DMS53 treated with DMSO at 0.1 percent for 48 hours (cell line): ENCODE results near the gene DDR1.

Experiments used
- DNase-seq: peaks from one replicate; lab custom pipeline; 2025; ENCODE audit not compliant: unreplicated experiment; lab: John Stamatoyannopoulos, UW

The DDR1 gene

GRCh38 chr6:30880698-30881252 is 3.5 kb upstream of the DDR1 start:
- DNase-seq, result no peak

GRCh38 chr6:30881392-30882203 is 2.7 kb upstream of the DDR1 start:
- no peak for DNase-seq

GRCh38 chr6:30882204-30882758 is 2.0 kb upstream of the DDR1 start:
- no peak for DNase-seq

- peak; percentile 76 for DNase-seq
These were observed 1.3 kb upstream of the DDR1 start for GRCh38 chr6:30882759-30883684.

GRCh38 chr6:30884521-30885480 is 482 bp downstream of the DDR1 start:
- DNase-seq, result peak; percentile 9

GRCh38 chr6:30885481-30885998 is 1.2 kb downstream of the DDR1 start:
- peak; percentile 12 for DNase-seq

GRCh38 chr6:30885999-30886896 is 1.9 kb downstream of the DDR1 start:
- DNase-seq, result peak; percentile 66

GRCh38 chr6:30886897-30887255 is 2.6 kb downstream of the DDR1 start:
- no peak for DNase-seq

GRCh38 chr6:30887901-30888815 is 3.8 kb downstream of the DDR1 start:
- no peak for DNase-seq

GRCh38 chr6:30888816-30889495 is 4.6 kb downstream of the DDR1 start:
- DNase-seq, result no peak

GRCh38 chr6:30889496-30889885 is 5.2 kb downstream of the DDR1 start:
- no peak for DNase-seq

- no peak for DNase-seq
These were observed 5.8 kb downstream of the DDR1 start for GRCh38 chr6:30889921-30890645.

GRCh38 chr6:30890646-30891449 is 6.5 kb downstream of the DDR1 start:
- no peak for DNase-seq

GRCh38 chr6:30891450-30891723 is 7.1 kb downstream of the DDR1 start:
- DNase-seq, result no peak

GRCh38 chr6:30891816-30892538 is 7.7 kb downstream of the DDR1 start:
- no peak for DNase-seq
